Smooth muscle cell (in vitro differentiated cells): ENCODE data around the gene ZBTB7C. TPM values are rescaled to one million over a fixed set of nuclear protein-coding genes. Genes with fewer than 3 reads are reported as not detected.

ENCODE experiments used
- DNase-seq: peaks from one replicate; lab custom pipeline; 2025; ENCODE audit not compliant: unreplicated experiment; lab: John Stamatoyannopoulos, UW
- H2AFZ ChIP-seq: fragments of 200-600 bp; sonication (generic); 2 replicates; pipeline ENCODE4 v1.6.0; 2016; ENCODE audit warnings: antibody characterized with exemption, low read depth, mild to moderate bottlenecking
- H3F3A ChIP-seq: fragments of 200-600 bp; sonication (generic); 2 replicates; pipeline ENCODE4 v1.6.0; 2017; ENCODE audit warnings: antibody characterized with exemption, low read depth
- H3K27ac ChIP-seq: fragments of 200-600 bp; sonication (generic); 2 replicates; pipeline ENCODE4 v1.5.1; 2016; ENCODE audit warnings: low read depth, mild to moderate bottlenecking
- H3K27me3 ChIP-seq: fragments of 200-600 bp; sonication (generic); 2 replicates; pipeline ENCODE4 v1.6.1; 2016; ENCODE audit warnings: low read depth, mild to moderate bottlenecking
- H3K36me3 ChIP-seq: fragments of 200-600 bp; sonication (generic); 2 replicates; pipeline ENCODE4 v1.5.1; 2016; ENCODE audit warnings: low read depth
- H3K4me1 ChIP-seq: fragments of 200-600 bp; sonication (generic); 2 replicates; pipeline ENCODE4 v1.5.1; 2016; ENCODE audit warnings: low read depth
- H3K4me2 ChIP-seq: fragments of 200-600 bp; sonication (generic); 2 replicates; pipeline ENCODE4 v1.6.0; 2016; ENCODE audit warnings: mild to moderate bottlenecking
- H3K4me3 ChIP-seq: fragments of 200-600 bp; sonication (generic); 2 replicates; pipeline ENCODE4 v1.5.1; 2016; ENCODE audit warnings: mild to moderate bottlenecking
- H3K79me2 ChIP-seq: fragments of 200-600 bp; sonication (generic); 2 replicates; pipeline ENCODE4 v1.6.0; 2016; ENCODE audit warnings: low read depth, mild to moderate bottlenecking
- H3K9ac ChIP-seq: fragments of 200-600 bp; sonication (generic); 2 replicates; pipeline ENCODE4 v1.6.0; 2016; ENCODE audit warnings: low read depth
- H3K9me3 ChIP-seq: fragments of 200-600 bp; sonication (generic); replicated peaks from 2 replicates; pipeline ENCODE4 v1.5.1; 2016; ENCODE audit warnings: low read depth
- H4K20me1 ChIP-seq: fragments of 200-600 bp; sonication (generic); 2 replicates; pipeline ENCODE4 v1.6.0; 2016; ENCODE audit warnings: low read depth
- CTCF ChIP-seq: fragments of 200-600 bp; sonication (generic); IDR thresholded peaks from 2 replicates; pipeline ENCODE4 v1.5.1; 2017; ENCODE audit warnings: borderline replicate concordance, mild to moderate bottlenecking, antibody characterized with exemption; ENCODE audit not compliant: insufficient read depth, poor library complexity, severe bottlenecking
- WGBS: methylation state at CpG from one replicate; pipeline ENCODE4 v1.1.7; 2016; ENCODE audit warnings: low lambda C conversion rate; 5-methylcytosine and 5-hydroxymethylcytosine counted together
- polyA plus RNA-seq: library from polyadenylated mRNA; unstranded; fragments of >200 nt; fragmentation: Nextera tagmentation; extraction: Ambion mirVana; gene quantifications from 2 replicates; pipeline ENCODE4 v1.2.1, GENCODE V29; 2016
- total RNA-seq: library from RNA; depleted of rRNA; stranded (reverse); fragments of >200 nt; gene quantifications from 2 replicates; pipeline ENCODE4 v1.2.3, GENCODE V29; 2014

Gene ZBTB7C
- total and polyA plus RNA-seq, 2 experiments from 2014 or later: 0.48 to 0.63 TPM

GRCh38 chr18:48186861-48187260 lies 222.3 kb downstream of the ZBTB7C start:
- H3K9ac ChIP-seq: no peak overlapping the region
- no peaks in the 10 kb centered on the region for H3K79me2 ChIP-seq
- H3K36me3 ChIP-seq: no peaks in the 10 kb centered on the region
- H2AFZ ChIP-seq: no peak overlapping the region
- H3K27me3 ChIP-seq: peaks cover 11% of the 10 kb centered on the region
- H4K20me1 ChIP-seq: no peaks in the 10 kb centered on the region
- H3K4me1 ChIP-seq: peaks cover 5% of the 10 kb centered on the region
- no peaks in the 10 kb centered on the region for H3F3A ChIP-seq
- WGBS: 74% methylated on average over 6 of the region's 6 CpGs
- H3K4me2 ChIP-seq: no peak overlapping the region
- no peak for DNase-seq
- H3K9me3 ChIP-seq: no peaks in the 10 kb centered on the region
- no peak for TF ChIP-seq CTCF
- no peak overlapping the region for H3K27ac ChIP-seq
- no peak overlapping the region for H3K4me3 ChIP-seq

GRCh38 chr18:48186131-48186766 lies 222.9 kb downstream of the ZBTB7C start:
- Histone ChIP-seq H3K27me3 (peaks cover 11% of the 10 kb centered on the region), H3K79me2 (no peaks in the 10 kb centered on the region), H3K9ac (no peak overlapping the region), H2AFZ (no peak overlapping the region), H4K20me1 (no peaks in the 10 kb centered on the region), H3K4me2 (no peak overlapping the region), H3K4me1 (peaks cover 5% of the 10 kb centered on the region), H3K9me3 (no peaks in the 10 kb centered on the region), H3K36me3 (no peaks in the 10 kb centered on the region), H3F3A (no peaks in the 10 kb centered on the region), H3K4me3 (no peak overlapping the region), H3K27ac (no peak overlapping the region)
- no peak for TF ChIP-seq CTCF
- DNase-seq: no peak
- 74% methylated on average over 20 of the region's 20 CpGs for WGBS

- Histone ChIP-seq H4K20me1 (no peaks in the 10 kb centered on the region), H2AFZ (no peak overlapping the region), H3F3A (no peaks in the 10 kb centered on the region), H3K9ac (no peak overlapping the region), H3K27ac (no peak overlapping the region), H3K4me1 (peaks cover 5% of the 10 kb centered on the region), H3K79me2 (no peaks in the 10 kb centered on the region), H3K4me2 (no peak overlapping the region), H3K27me3 (peaks cover 19% of the 10 kb centered on the region), H3K36me3 (no peaks in the 10 kb centered on the region), H3K4me3 (no peak overlapping the region), H3K9me3 (no peaks in the 10 kb centered on the region)
- no peak for TF ChIP-seq CTCF
- WGBS: 91% methylated on average over 6 of the region's 6 CpGs
- no peak for DNase-seq
Measured at GRCh38 chr18:48184118-48184517, 225.1 kb downstream of the ZBTB7C start.

- no peak for DNase-seq
- no peak overlapping the region for H3K9ac ChIP-seq
- H3K4me3 ChIP-seq: no peak overlapping the region
- no peak overlapping the region for H2AFZ ChIP-seq
- H3K9me3 ChIP-seq: no peaks in the 10 kb centered on the region
- no peak overlapping the region for H3K27ac ChIP-seq
- no peak for TF ChIP-seq CTCF
- no peaks in the 10 kb centered on the region for H3K36me3 ChIP-seq
- H3K4me1 ChIP-seq: peaks cover 5% of the 10 kb centered on the region
- 100% methylated on average over 2 of the region's 2 CpGs for WGBS
- H4K20me1 ChIP-seq: no peaks in the 10 kb centered on the region
- H3K4me2 ChIP-seq: no peak overlapping the region
- H3K79me2 ChIP-seq: no peaks in the 10 kb centered on the region
- no peaks in the 10 kb centered on the region for H3F3A ChIP-seq
- peaks cover 19% of the 10 kb centered on the region for H3K27me3 ChIP-seq
Measured at GRCh38 chr18:48183613-48184012, 225.6 kb downstream of the ZBTB7C start.
